Fibroblast of skin of abdomen (primary cell): ENCODE data around the gene CEP20.

ENCODE experiments used
- DNase-seq: peaks from one replicate; pipeline ENCODE4 v3.0.0-alpha.2; 2013

The CEP20 gene

GRCh38 chr16:15897834-15898254 is 9.4 kb upstream of the CEP20 start:
- peak; percentile 65 for DNase-seq

- DNase-seq, result peak; percentile 71
Measured at GRCh38 chr16:15897121-15897780, 8.8 kb upstream of the CEP20 start.

- DNase-seq, result no peak
Measured at GRCh38 chr16:15894571-15895374, 6.4 kb upstream of the CEP20 start.

GRCh38 chr16:15891508-15891907 is 3.1 kb upstream of the CEP20 start:
- DNase-seq, result no peak

- no peak for DNase-seq
Measured at GRCh38 chr16:15887283-15887682, 1.1 kb downstream of the CEP20 start.

GRCh38 chr16:15886078-15886477 is 2.3 kb downstream of the CEP20 start:
- DNase-seq, result no peak

GRCh38 chr16:15885560-15886001 is 2.8 kb downstream of the CEP20 start:
- DNase-seq, result no peak

- no peak for DNase-seq
Measured at GRCh38 chr16:15882563-15882962, 5.8 kb downstream of the CEP20 start.

- DNase-seq, result no peak
Measured at GRCh38 chr16:15881794-15882379, 6.5 kb downstream of the CEP20 start.

GRCh38 chr16:15880434-15881308 is 7.7 kb downstream of the CEP20 start:
- no peak for DNase-seq

GRCh38 chr16:15879255-15879811 is 9.1 kb downstream of the CEP20 start:
- peak; percentile 91 for DNase-seq

- no peak for DNase-seq
Measured at GRCh38 chr16:15876503-15876902, 11.9 kb downstream of the CEP20 start.

- DNase-seq, result peak; percentile 66
Measured at GRCh38 chr16:15874745-15875314, 13.6 kb downstream of the CEP20 start.

- no peak for DNase-seq
Measured at GRCh38 chr16:15873737-15874136, 14.7 kb downstream of the CEP20 start.

GRCh38 chr16:15873301-15873700 is 15.1 kb downstream of the CEP20 start:
- no peak for DNase-seq

- DNase-seq, result no peak
Measured at GRCh38 chr16:15870011-15870410, 18.4 kb downstream of the CEP20 start.

GRCh38 chr16:15866451-15866850 is 22.0 kb downstream of the CEP20 start:
- no peak for DNase-seq

- DNase-seq, result peak; percentile 72
Measured at GRCh38 chr16:15865742-15866141, 22.7 kb downstream of the CEP20 start.

GRCh38 chr16:15864939-15865338 is 23.5 kb downstream of the CEP20 start:
- no peak for DNase-seq

GRCh38 chr16:15861996-15862395 is 26.4 kb downstream of the CEP20 start:
- DNase-seq, result no peak

- no peak for DNase-seq
Measured at GRCh38 chr16:15858921-15859668, 29.3 kb downstream of the CEP20 start.
